Measurements from ENCODE around the gene CDHR2. TPM values are rescaled to one million over a fixed set of nuclear protein-coding genes. Genes with fewer than 3 reads are reported as not detected.

Gene CDHR2
- total and polyA plus RNA-seq, 2 of the 13 experiments (the other 11 are each of a cell fraction or from before 2014, with no cell fraction given): 17.9 to 20.9 TPM

DNA sequence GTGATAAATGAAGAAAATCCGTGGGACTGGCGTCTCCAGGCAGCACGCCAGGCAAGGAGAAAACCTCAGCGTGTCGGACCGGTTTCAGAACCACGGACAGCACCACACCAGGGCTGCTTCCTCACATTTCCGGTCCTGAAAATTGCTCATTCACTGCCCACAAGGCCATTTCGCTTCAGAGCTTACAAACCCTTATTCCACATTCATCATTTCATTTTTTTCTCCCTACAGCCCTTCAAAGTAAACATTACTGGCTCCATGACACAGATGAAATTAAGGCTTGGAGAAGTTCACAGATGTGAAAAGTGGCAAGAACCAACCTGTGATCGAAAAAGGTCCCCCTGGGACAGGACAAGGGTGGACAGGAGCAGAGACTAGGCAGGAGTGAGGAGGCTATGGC, 62.3 kb downstream of the CDHR2 start (continued):
- no peak for TF ChIP-seq EP300 (IDR thresholded peaks at IDR 0.05; ENCODE audit: low read depth in 2 of 2, low read length in 2 of 2)
- no peak for TF ChIP-seq EP300 (CRISPR knock-in tag; IDR thresholded peaks at IDR 0.05; ENCODE audit: borderline replicate concordance)
- TF ChIP-seq, protein P1, sequence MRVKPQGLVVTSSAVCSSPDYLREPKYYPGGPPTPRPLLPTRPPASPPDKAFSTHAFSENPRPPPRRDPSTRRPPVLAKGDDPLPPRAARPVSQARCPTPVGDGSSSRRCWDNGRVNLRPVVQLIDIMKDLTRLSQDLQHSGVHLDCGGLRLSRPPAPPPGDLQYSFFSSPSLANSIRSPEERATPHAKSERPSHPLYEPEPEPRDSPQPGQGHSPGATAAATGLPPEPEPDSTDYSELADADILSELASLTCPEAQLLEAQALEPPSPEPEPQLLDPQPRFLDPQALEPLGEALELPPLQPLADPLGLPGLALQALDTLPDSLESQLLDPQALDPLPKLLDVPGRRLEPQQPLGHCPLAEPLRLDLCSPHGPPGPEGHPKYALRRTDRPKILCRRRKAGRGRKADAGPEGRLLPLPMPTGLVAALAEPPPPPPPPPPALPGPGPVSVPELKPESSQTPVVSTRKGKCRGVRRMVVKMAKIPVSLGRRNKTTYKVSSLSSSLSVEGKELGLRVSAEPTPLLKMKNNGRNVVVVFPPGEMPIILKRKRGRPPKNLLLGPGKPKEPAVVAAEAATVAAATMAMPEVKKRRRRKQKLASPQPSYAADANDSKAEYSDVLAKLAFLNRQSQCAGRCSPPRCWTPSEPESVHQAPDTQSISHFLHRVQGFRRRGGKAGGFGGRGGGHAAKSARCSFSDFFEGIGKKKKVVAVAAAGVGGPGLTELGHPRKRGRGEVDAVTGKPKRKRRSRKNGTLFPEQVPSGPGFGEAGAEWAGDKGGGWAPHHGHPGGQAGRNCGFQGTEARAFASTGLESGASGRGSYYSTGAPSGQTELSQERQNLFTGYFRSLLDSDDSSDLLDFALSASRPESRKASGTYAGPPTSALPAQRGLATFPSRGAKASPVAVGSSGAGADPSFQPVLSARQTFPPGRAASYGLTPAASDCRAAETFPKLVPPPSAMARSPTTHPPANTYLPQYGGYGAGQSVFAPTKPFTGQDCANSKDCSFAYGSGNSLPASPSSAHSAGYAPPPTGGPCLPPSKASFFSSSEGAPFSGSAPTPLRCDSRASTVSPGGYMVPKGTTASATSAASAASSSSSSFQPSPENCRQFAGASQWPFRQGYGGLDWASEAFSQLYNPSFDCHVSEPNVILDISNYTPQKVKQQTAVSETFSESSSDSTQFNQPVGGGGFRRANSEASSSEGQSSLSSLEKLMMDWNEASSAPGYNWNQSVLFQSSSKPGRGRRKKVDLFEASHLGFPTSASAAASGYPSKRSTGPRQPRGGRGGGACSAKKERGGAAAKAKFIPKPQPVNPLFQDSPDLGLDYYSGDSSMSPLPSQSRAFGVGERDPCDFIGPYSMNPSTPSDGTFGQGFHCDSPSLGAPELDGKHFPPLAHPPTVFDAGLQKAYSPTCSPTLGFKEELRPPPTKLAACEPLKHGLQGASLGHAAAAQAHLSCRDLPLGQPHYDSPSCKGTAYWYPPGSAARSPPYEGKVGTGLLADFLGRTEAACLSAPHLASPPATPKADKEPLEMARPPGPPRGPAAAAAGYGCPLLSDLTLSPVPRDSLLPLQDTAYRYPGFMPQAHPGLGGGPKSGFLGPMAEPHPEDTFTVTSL (CRISPR knock-in tag; IDR thresholded peaks at IDR 0.05; ENCODE audit: borderline replicate concordance): no peak
- TF ChIP-seq, protein P2, sequence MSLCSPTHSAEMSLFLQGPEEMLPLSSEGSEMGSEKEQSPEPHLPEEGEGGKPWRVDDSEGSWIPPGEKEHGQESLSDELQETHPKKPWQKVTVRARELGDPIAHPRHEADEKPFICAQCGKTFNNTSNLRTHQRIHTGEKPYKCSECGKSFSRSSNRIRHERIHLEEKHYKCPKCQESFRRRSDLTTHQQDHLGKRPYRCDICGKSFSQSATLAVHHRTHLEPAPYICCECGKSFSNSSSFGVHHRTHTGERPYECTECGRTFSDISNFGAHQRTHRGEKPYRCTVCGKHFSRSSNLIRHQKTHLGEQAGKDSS (CRISPR knock-in tag; IDR thresholded peaks at IDR 0.05; ENCODE audit: borderline replicate concordance, low read depth): 0 out of 2 replicates have a peak, but pooled peaks have one; percentile 40
- no peak for TF ChIP-seq CREB1 (IDR thresholded peaks at IDR 0.05)
- TF ChIP-seq CREB1 (CRISPR knock-in tag; IDR thresholded peaks at IDR 0.05): no peak
- TF ChIP-seq SNAPC2 (CRISPR knock-in tag; IDR thresholded peaks at IDR 0.05): no peak
- TF ChIP-seq, protein P3, sequence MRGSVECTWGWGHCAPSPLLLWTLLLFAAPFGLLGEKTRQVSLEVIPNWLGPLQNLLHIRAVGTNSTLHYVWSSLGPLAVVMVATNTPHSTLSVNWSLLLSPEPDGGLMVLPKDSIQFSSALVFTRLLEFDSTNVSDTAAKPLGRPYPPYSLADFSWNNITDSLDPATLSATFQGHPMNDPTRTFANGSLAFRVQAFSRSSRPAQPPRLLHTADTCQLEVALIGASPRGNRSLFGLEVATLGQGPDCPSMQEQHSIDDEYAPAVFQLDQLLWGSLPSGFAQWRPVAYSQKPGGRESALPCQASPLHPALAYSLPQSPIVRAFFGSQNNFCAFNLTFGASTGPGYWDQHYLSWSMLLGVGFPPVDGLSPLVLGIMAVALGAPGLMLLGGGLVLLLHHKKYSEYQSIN (CRISPR knock-in tag; IDR thresholded peaks at IDR 0.05; ENCODE audit: borderline replicate concordance): no peak
- TF ChIP-seq TBX3 (IDR thresholded peaks at IDR 0.05; ENCODE audit: borderline replicate concordance): no peak
- TF ChIP-seq, protein P4, sequence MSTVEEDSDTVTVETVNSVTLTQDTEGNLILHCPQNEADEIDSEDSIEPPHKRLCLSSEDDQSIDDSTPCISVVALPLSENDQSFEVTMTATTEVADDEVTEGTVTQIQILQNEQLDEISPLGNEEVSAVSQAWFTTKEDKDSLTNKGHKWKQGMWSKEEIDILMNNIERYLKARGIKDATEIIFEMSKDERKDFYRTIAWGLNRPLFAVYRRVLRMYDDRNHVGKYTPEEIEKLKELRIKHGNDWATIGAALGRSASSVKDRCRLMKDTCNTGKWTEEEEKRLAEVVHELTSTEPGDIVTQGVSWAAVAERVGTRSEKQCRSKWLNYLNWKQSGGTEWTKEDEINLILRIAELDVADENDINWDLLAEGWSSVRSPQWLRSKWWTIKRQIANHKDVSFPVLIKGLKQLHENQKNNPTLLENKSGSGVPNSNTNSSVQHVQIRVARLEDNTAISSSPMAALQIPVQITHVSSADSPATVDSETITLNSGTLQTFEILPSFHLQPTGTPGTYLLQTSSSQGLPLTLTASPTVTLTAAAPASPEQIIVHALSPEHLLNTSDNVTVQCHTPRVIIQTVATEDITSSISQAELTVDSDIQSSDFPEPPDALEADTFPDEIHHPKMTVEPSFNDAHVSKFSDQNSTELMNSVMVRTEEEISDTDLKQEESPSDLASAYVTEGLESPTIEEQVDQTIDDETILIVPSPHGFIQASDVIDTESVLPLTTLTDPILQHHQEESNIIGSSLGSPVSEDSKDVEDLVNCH (CRISPR knock-in tag; IDR thresholded peaks at IDR 0.05): no peak
- TF ChIP-seq ZNF274 (CRISPR knock-in tag; IDR thresholded peaks at IDR 0.05): no peak
- TF ChIP-seq, protein P5, sequence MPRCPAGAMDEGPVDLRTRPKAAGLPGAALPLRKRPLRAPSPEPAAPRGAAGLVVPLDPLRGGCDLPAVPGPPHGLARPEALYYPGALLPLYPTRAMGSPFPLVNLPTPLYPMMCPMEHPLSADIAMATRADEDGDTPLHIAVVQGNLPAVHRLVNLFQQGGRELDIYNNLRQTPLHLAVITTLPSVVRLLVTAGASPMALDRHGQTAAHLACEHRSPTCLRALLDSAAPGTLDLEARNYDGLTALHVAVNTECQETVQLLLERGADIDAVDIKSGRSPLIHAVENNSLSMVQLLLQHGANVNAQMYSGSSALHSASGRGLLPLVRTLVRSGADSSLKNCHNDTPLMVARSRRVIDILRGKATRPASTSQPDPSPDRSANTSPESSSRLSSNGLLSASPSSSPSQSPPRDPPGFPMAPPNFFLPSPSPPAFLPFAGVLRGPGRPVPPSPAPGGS (CRISPR knock-in tag; IDR thresholded peaks at IDR 0.05): no peak
- TF ChIP-seq, protein P6, sequence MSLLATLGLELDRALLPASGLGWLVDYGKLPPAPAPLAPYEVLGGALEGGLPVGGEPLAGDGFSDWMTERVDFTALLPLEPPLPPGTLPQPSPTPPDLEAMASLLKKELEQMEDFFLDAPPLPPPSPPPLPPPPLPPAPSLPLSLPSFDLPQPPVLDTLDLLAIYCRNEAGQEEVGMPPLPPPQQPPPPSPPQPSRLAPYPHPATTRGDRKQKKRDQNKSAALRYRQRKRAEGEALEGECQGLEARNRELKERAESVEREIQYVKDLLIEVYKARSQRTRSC (CRISPR knock-in tag; IDR thresholded peaks at IDR 0.05; ENCODE audit: low read depth): no peak
- TF ChIP-seq CENPX (CRISPR knock-in tag; IDR thresholded peaks at IDR 0.05): no peak
- TF ChIP-seq ZNF674 (CRISPR knock-in tag; IDR thresholded peaks at IDR 0.05; ENCODE audit: low read depth): no peak
- TF ChIP-seq, protein P7, sequence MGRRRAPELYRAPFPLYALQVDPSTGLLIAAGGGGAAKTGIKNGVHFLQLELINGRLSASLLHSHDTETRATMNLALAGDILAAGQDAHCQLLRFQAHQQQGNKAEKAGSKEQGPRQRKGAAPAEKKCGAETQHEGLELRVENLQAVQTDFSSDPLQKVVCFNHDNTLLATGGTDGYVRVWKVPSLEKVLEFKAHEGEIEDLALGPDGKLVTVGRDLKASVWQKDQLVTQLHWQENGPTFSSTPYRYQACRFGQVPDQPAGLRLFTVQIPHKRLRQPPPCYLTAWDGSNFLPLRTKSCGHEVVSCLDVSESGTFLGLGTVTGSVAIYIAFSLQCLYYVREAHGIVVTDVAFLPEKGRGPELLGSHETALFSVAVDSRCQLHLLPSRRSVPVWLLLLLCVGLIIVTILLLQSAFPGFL (CRISPR knock-in tag; IDR thresholded peaks at IDR 0.05): no peak
- TF ChIP-seq ADNP (CRISPR knock-in tag; IDR thresholded peaks at IDR 0.05): no peak

Measured in HepG2 (cell line).